GM12892 (cell line): Measurements from ENCODE around the gene ERGIC1.

ENCODE experiments used
- POLR2A ChIP-seq: IDR thresholded peaks from 2 replicates; pipeline ENCODE4 v1.6.1; 2011; ENCODE audit warnings: low read depth, low read length, control low read depth
- POLR2AphosphoS5 ChIP-seq: IDR thresholded peaks from 2 replicates; pipeline ENCODE4 v1.6.1; 2011; ENCODE audit warnings: low read depth, low read length, control low read depth
- TAF1 ChIP-seq: IDR thresholded peaks from 2 replicates; pipeline ENCODE4 v1.6.1; 2011; ENCODE audit warnings: low read depth, mild to moderate bottlenecking, control low read depth, low read length, borderline replicate concordance

GRCh38 chr5:172866378-172866777 is 32.3 kb downstream of the ERGIC1 start:
- TF ChIP-seq POLR2AphosphoS5 (no peak), POLR2A (no peak), TAF1 (no peak)
